GM23338 (cell line): ENCODE measurements around the gene SLC6A11. TPM values are rescaled to one million over a fixed set of nuclear protein-coding genes. Genes with fewer than 3 reads are reported as not detected.

ENCODE experiments used
- ATAC-seq: fragments of 200-7000 bp; cut with Tn5 transposase; 3 replicates; pipeline ENCODE4 v1.9.1; 2020
- DNase-seq: peaks from one replicate; pipeline ENCODE4 v3.0.0-alpha.2; 2015; ENCODE audit warnings: low spot score
- H2AFZ ChIP-seq: fragments of 200-600 bp; sonication (generic); 2 replicates; pipeline ENCODE4 v1.8.0; 2016; ENCODE audit warnings: antibody characterized with exemption, mild to moderate bottlenecking, moderate library complexity
- H3F3A ChIP-seq: fragments of 200-600 bp; sonication (generic); replicated peaks from 2 replicates; pipeline ENCODE4 v1.8.0; 2017; ENCODE audit warnings: antibody characterized with exemption, mixed run types, low read depth
- H3K27ac ChIP-seq: fragments of 200-600 bp; sonication (generic); 2 replicates; pipeline ENCODE4 v1.6.1; 2016; ENCODE audit warnings: low read depth
- H3K27me3 ChIP-seq: fragments of 200-600 bp; sonication (generic); 2 replicates; pipeline ENCODE4 v1.8.0; 2016; ENCODE audit warnings: mild to moderate bottlenecking, mixed run types, moderate library complexity; ENCODE audit not compliant: insufficient read depth
- H3K36me3 ChIP-seq: fragments of 200-600 bp; sonication (generic); 2 replicates; pipeline ENCODE4 v1.8.0; 2016; ENCODE audit warnings: mild to moderate bottlenecking; ENCODE audit not compliant: insufficient read depth
- H3K4me1 ChIP-seq: fragments of 200-600 bp; sonication (generic); 2 replicates; pipeline ENCODE4 v1.8.0; 2016; ENCODE audit warnings: mild to moderate bottlenecking, moderate library complexity; ENCODE audit not compliant: insufficient read depth
- H3K4me2 ChIP-seq: fragments of 200-600 bp; sonication (generic); 2 replicates; pipeline ENCODE4 v1.7.1; 2017; ENCODE audit warnings: mixed run types
- H3K4me3 ChIP-seq: fragments of 200-600 bp; sonication (generic); 2 replicates; pipeline ENCODE4 v1.6.1; 2016; ENCODE audit warnings: mixed run types
- H3K79me2 ChIP-seq: fragments of 200-600 bp; sonication (generic); replicated peaks from 2 replicates; pipeline ENCODE4 v1.8.0; 2017; ENCODE audit warnings: mild to moderate bottlenecking; ENCODE audit not compliant: insufficient read depth
- H3K9me2 ChIP-seq: fragments of 200-600 bp; sonication (generic); 2 replicates; pipeline ENCODE4 v1.8.0; 2017; ENCODE audit not compliant: insufficient read depth
- H4K20me1 ChIP-seq: fragments of 200-600 bp; sonication (generic); replicated peaks from 2 replicates; pipeline ENCODE4 v1.8.0; 2017; ENCODE audit warnings: mild to moderate bottlenecking; ENCODE audit not compliant: insufficient read depth
- H3K27ac Mint-ChIP-seq: 2 replicates; pipeline ENCODE4 v1.8.0; 2020; ENCODE audit warnings: inconsistent platforms, mild to moderate bottlenecking, moderate library complexity, mixed read lengths
- H3K27me3 Mint-ChIP-seq: 3 replicates; pipeline ENCODE4 v1.8.0; 2022; ENCODE audit warnings: low read depth, mild to moderate bottlenecking, moderate library complexity, mixed read lengths, inconsistent platforms; ENCODE audit not compliant: insufficient read depth, poor library complexity
- H3K36me3 Mint-ChIP-seq: 3 replicates; pipeline ENCODE4 v1.8.0; 2021; ENCODE audit warnings: low read depth, mild to moderate bottlenecking, inconsistent platforms, moderate library complexity, mixed read lengths
- H3K4me1 Mint-ChIP-seq: 3 replicates; pipeline ENCODE4 v1.8.0; 2020; ENCODE audit warnings: mild to moderate bottlenecking, inconsistent platforms, mixed read lengths
- H3K4me3 Mint-ChIP-seq: 3 replicates; pipeline ENCODE4 v1.8.0; 2021; ENCODE audit warnings: moderate library complexity, mild to moderate bottlenecking, inconsistent platforms, mixed read lengths
- H3K9me3 Mint-ChIP-seq: 3 replicates; pipeline ENCODE4 v1.8.0; 2020; ENCODE audit warnings: moderate library complexity, mild to moderate bottlenecking, inconsistent platforms, mixed read lengths
- CTCF ChIP-seq, 2 experiments: fragments of 200-600 bp in 1 of 2; sonication (generic) in 1 of 2; conservative IDR thresholded peaks; 2 replicates each; pipeline versions ENCODE4 v1.5.1 to v1.6.1; 2016 to 2017; ENCODE audit warnings: antibody characterized with exemption in 2 of 2, low read depth in 2 of 2, mild to moderate bottlenecking in 2 of 2, moderate library complexity in 1 of 2
- ETS1 ChIP-seq: IDR thresholded peaks from 2 replicates; pipeline ENCODE4 v1.6.1; 2016; ENCODE audit warnings: antibody characterized with exemption
- NANOG ChIP-seq: IDR thresholded peaks from 2 replicates; pipeline ENCODE4 v1.6.1; 2016; ENCODE audit warnings: antibody characterized with exemption, borderline replicate concordance
- POLR2AphosphoS5 ChIP-seq: IDR thresholded peaks from 2 replicates; pipeline ENCODE4 v1.6.1; 2016; ENCODE audit warnings: antibody characterized with exemption, low read depth
- ZNF331 ChIP-seq: fragments of 250-450 bp; sonication (Bioruptor Pico); IDR thresholded peaks from 2 replicates; pipeline ENCODE4 v1.5.0; 2020; ENCODE audit warnings: low read depth, mild to moderate bottlenecking, moderate library complexity
- ZNF462 ChIP-seq: fragments of 250-450 bp; sonication (Bioruptor Pico); IDR thresholded peaks from 2 replicates; pipeline ENCODE4 v1.5.0; 2020; ENCODE audit warnings: mild to moderate bottlenecking, moderate library complexity
- polyA plus RNA-seq: library from polyadenylated mRNA; unstranded; fragments of >200 nt; fragmentation: Nextera tagmentation; extraction: Ambion mirVana; gene quantifications from 2 replicates; pipeline ENCODE4 v1.2.1, GENCODE V29; 2016
- total RNA-seq: library from RNA; depleted of rRNA; stranded (reverse); fragments of >200 nt; shearing (Covaris generic); gene quantifications from 2 replicates; pipeline ENCODE4 v1.2.3, GENCODE V29; 2014

The SLC6A11 gene
- total and polyA plus RNA-seq, 2 experiments from 2014 or later = 0.47 to 1.1 TPM

GRCh38 chr3:10940106-10940505 lies 124.1 kb downstream of the SLC6A11 start (continued):
- TF ChIP-seq ZNF462 (CRISPR knock-in tag) = no peak
- no peak for TF ChIP-seq ETS1
- no peak for TF ChIP-seq ZNF331 (CRISPR knock-in tag)
- TF ChIP-seq CTCF (conservative IDR thresholded peaks at IDR 0.05; ENCODE audit: low read depth in 2 of 2) = no peak

- Histone ChIP-seq H3K27ac (no peak overlapping the region), H3K36me3 (no peaks in the 10 kb centered on the region), H2AFZ (no peak overlapping the region), H3K4me3 (no peak overlapping the region), H3K9me2 (no peaks in the 10 kb centered on the region), H3K27me3 (no peaks in the 10 kb centered on the region), H3K4me2 (no peak overlapping the region), H3K4me1 (no peaks in the 10 kb centered on the region), H3F3A (no peaks in the 10 kb centered on the region), H3K79me2 (no peaks in the 10 kb centered on the region), H4K20me1 (no peaks in the 10 kb centered on the region)
- Mint-ChIP-seq H3K27ac (no peak overlapping the region), H3K4me1 (0 out of 3 replicates have a peak, but pooled peaks cover 3% of the 10 kb centered on the region), H3K27me3 (peaks cover 5% of the 10 kb centered on the region), H3K36me3 (peaks cover 3% of the 10 kb centered on the region; the same call in 2 of the 3 replicates), H3K4me3 (no peak overlapping the region), H3K9me3 (peaks cover 11% of the 10 kb centered on the region)
- ATAC-seq = peak; percentile 26
- TF ChIP-seq NANOG (no peak), CTCF (conservative IDR thresholded peaks at IDR 0.05; ENCODE audit: low read depth in 2 of 2) (peak; percentile 85 to 95), POLR2AphosphoS5 (no peak), ETS1 (no peak)
- peak; percentile 51 for DNase-seq
Observed at GRCh38 chr3:10941972-10942371, 125.9 kb downstream of the SLC6A11 start.
